GM12878 (cell line): ENCODE results near the gene FMNL2. TPM values are rescaled to one million over a fixed set of nuclear protein-coding genes. Genes with fewer than 3 reads are reported as not detected.

Experiments used
- ATAC-seq: fragments of 200-7000 bp; cut with Tn5 transposase; 3 replicates; pipeline ENCODE4 v1.9.1; 2020; ENCODE audit warnings: mild to moderate bottlenecking, moderate library complexity
- BruUV-seq: library from RNA; stranded (reverse); fragments of 400-500 nt; replicated peaks from 2 replicates; lab custom pipeline; 2021; lab: Mats Ljungman, UMichigan
- CTCF ChIA-PET: fragments of 300-600 bp; sonication (Branson Sonifier 250); formaldehyde crosslinking; extraction: SDS; loops from one replicate; lab custom pipeline; 2021; ENCODE audit warnings: inconsistent platforms; lab: Yijun Ruan, JAX
- POLR2A ChIA-PET: fragments of 350-600 bp; formaldehyde crosslinking; extraction: SDS; loops from one replicate; lab custom pipeline; 2021; ENCODE audit warnings: inconsistent platforms; lab: Charles Lee
- RAD21 ChIA-PET: fragments of 300-600 bp; sonication (Branson Sonifier 250); formaldehyde crosslinking; loops from one replicate; lab custom pipeline; 2023; ENCODE audit warnings: antibody characterized with exemption; ENCODE audit not compliant: unreplicated experiment; lab: Charles Lee
- SMC1A ChIA-PET: fragments of 300-600 bp; sonication (Branson Sonifier 250); formaldehyde crosslinking; loops from one replicate; lab custom pipeline; 2023; ENCODE audit not compliant: unreplicated experiment, uncharacterized antibody; lab: Charles Lee
- DNase-seq: peaks from one replicate; pipeline ENCODE4 v3.0.0-alpha.2; 2011; ENCODE audit warnings: low read depth, low spot score
- FAIRE-seq: peaks from 3 replicates; lab custom pipeline; 2011; peaks lifted over from hg19 to GRCh38; lab: Jason Lieb, UNC
- H2AFZ ChIP-seq: 2 replicates; pipeline ENCODE4 v1.6.0; 2011; ENCODE audit warnings: low read depth, low read length, control low read depth; ENCODE audit not compliant: control insufficient read depth
- H3K27ac ChIP-seq: 2 replicates; pipeline ENCODE4 v1.5.1; 2011; ENCODE audit warnings: control low read depth; ENCODE audit not compliant: control insufficient read depth, insufficient read depth
- H3K27me3 ChIP-seq, 2 experiments: replicated peaks in 1 of 2; 2 replicates each; pipeline versions ENCODE4 v1.6.0 to v1.6.1; 2011; ENCODE audit warnings: low read length in 1 of 2; ENCODE audit not compliant: control insufficient read depth in 2 of 2, insufficient read depth in 2 of 2
- H3K36me3 ChIP-seq, 2 experiments: 2 replicates each; pipeline ENCODE4 v1.5.1; 2011; ENCODE audit warnings: low read length in 1 of 2; ENCODE audit not compliant: control insufficient read depth in 2 of 2, insufficient read depth in 2 of 2
- H3K4me1 ChIP-seq: 2 replicates; pipeline ENCODE4 v1.6.1; 2011; ENCODE audit warnings: mild to moderate bottlenecking, low read length, moderate library complexity, mixed read lengths; ENCODE audit not compliant: control insufficient read depth, insufficient read depth
- H3K4me2 ChIP-seq: 2 replicates; pipeline ENCODE4 v1.6.0; 2011; ENCODE audit warnings: control low read depth; ENCODE audit not compliant: control insufficient read depth, insufficient read depth
- H3K4me3 ChIP-seq: fragments of 200-600 bp; sonication (generic); 2 replicates; pipeline ENCODE4 v1.5.1; 2016
- H3K79me2 ChIP-seq: 2 replicates; pipeline ENCODE4 v1.6.0; 2011; ENCODE audit warnings: low read length; ENCODE audit not compliant: control insufficient read depth, insufficient read depth
- H3K9ac ChIP-seq: 2 replicates; pipeline ENCODE4 v1.8.0; 2011; ENCODE audit warnings: low read length, control low read depth, mixed read lengths; ENCODE audit not compliant: control insufficient read depth, insufficient read depth
- H3K9me3 ChIP-seq: replicated peaks from 3 replicates; pipeline ENCODE4 v1.5.1; 2011; ENCODE audit warnings: mild to moderate bottlenecking, low read length; ENCODE audit not compliant: control insufficient read depth, insufficient read depth
- H4K20me1 ChIP-seq: 2 replicates; pipeline ENCODE4 v1.6.0; 2011; ENCODE audit not compliant: control insufficient read depth, insufficient read depth
- FOXK2 ChIP-seq: fragments of 450-650 bp; IDR thresholded peaks from 2 replicates; pipeline ENCODE4 v1.6.1; 2017; ENCODE audit warnings: mild to moderate bottlenecking, moderate library complexity
- HCFC1 ChIP-seq: fragments of 150-350 bp; IDR thresholded peaks from 2 replicates; pipeline ENCODE4 v1.6.1; 2014; ENCODE audit warnings: low read length
- KDM1A ChIP-seq: fragments of 200-600 bp; sonication (generic); IDR thresholded peaks from 2 replicates; pipeline ENCODE4 v1.6.1; 2016; ENCODE audit warnings: borderline replicate concordance
- POU2F2 ChIP-seq: IDR thresholded peaks from 3 replicates; pipeline ENCODE4 v1.6.1; 2011; ENCODE audit warnings: low read depth, mild to moderate bottlenecking, low read length, borderline replicate concordance
- RAD51 ChIP-seq: fragments of 450-650 bp; IDR thresholded peaks from 2 replicates; pipeline ENCODE4 v1.6.1; 2016; ENCODE audit warnings: moderate library complexity, mild to moderate bottlenecking, inconsistent platforms
- STAT3 ChIP-seq: IDR thresholded peaks from 2 replicates; pipeline ENCODE4 v1.6.1; 2011; ENCODE audit warnings: low read depth, low read length, improper control_type of control experiment
- TARDBP ChIP-seq: IDR thresholded peaks from 2 replicates; pipeline ENCODE4 v1.6.1; 2016; ENCODE audit warnings: borderline replicate concordance
- WRNIP1 ChIP-seq: IDR thresholded peaks from 2 replicates; pipeline ENCODE4 v1.6.1; 2011; ENCODE audit warnings: low read depth, low read length, improper control_type of control experiment, borderline replicate concordance
- ZNF384 ChIP-seq: IDR thresholded peaks from 2 replicates; pipeline ENCODE4 v1.6.1; 2012; ENCODE audit warnings: low read depth, mild to moderate bottlenecking, low read length, improper control_type of control experiment, borderline replicate concordance
- ZNF622 ChIP-seq: fragments of 450-650 bp; IDR thresholded peaks from 2 replicates; pipeline ENCODE4 v1.6.1; 2017; ENCODE audit warnings: mild to moderate bottlenecking, inconsistent platforms
- ZZZ3 ChIP-seq: IDR thresholded peaks from 2 replicates; pipeline ENCODE4 v1.6.1; 2011; ENCODE audit warnings: low read depth; ENCODE audit not compliant: control insufficient read depth, insufficient read length
- WGBS: methylation state at CpG from one replicate; pipeline ENCODE4 v1.1.6; 2016; ENCODE audit warnings: low lambda C conversion rate; ENCODE audit not compliant: insufficient replicate concordance, insufficient coverage; ENCODE audit errors: missing lambda C conversion rate; 5-methylcytosine and 5-hydroxymethylcytosine counted together
- in situ Hi-C: fragments of 300-500 bp; cut with MboI; formaldehyde crosslinking; loops from 9 replicates; pipeline ENCODE4 v1.14.3; 2018; ENCODE audit warnings: mixed read lengths
- intact Hi-C: fragments of 100-400 bp; cut with micrococcal nuclease; formaldehyde crosslinking; loops from one replicate; pipeline ENCODE4 v1.14.2; 2022; ENCODE audit not compliant: unreplicated experiment
- polyA plus RNA-seq, 11 experiments: library from polyadenylated mRNA; depleted of rRNA in 4 of 11; unstranded in 6 of 11; stranded (reverse) in 5 of 11; fragments of >200 nt; fragmentation: Nextera tagmentation in 4 of 11; fragmentation: Illumina TruSeq in 1 of 11; extraction: Ambion mirVana in 4 of 11; extraction: Trizol in 1 of 11; gene quantifications; 1 replicate in 1 of 11; 2 replicates in 10 of 11; pipeline versions ENCODE4 v1.2.1 to v1.2.3, GENCODE V29; 2011 to 2016; ENCODE audit warnings: inconsistent platforms in 2 of 11, missing spikeins in 2 of 11, low read depth in 1 of 11
- total RNA-seq, 4 experiments: library from RNA; depleted of rRNA in 3 of 4; stranded (reverse); fragments of >200 nt in 3 of 4; fragmentation: Illumina TruSeq in 1 of 4; extraction: Trizol in 1 of 4; gene quantifications; 2 replicates each; pipeline versions ENCODE4 v1.2.1 to v1.2.3, GENCODE V29; 2013 to 2021

The FMNL2 gene
- total and polyA plus RNA-seq, 10 of the 15 experiments (the other 5 are each of a cell fraction or from before 2014, with no cell fraction given), result 0.13 to 9.9 (median 0.35) TPM

GRCh38 chr2:152626911-152627339, 292.0 kb downstream of the FMNL2 start:
- Histone ChIP-seq H3K9me3 (no peaks in the 10 kb centered on the region), H3K4me3 (no peak overlapping the region), H3K4me1 (no peaks in the 10 kb centered on the region), H3K9ac (no peak overlapping the region), H3K79me2 (no peaks in the 10 kb centered on the region), H4K20me1 (no peaks in the 10 kb centered on the region), H2AFZ (no peak overlapping the region), H3K36me3 (no peaks in the 10 kb centered on the region), H3K4me2 (no peak overlapping the region)
- BruUV-seq, result no TSS peak
- no peak for DNase-seq
- no peak for ATAC-seq
- POLR2A ChIA-PET, result no interaction called here
- SMC1A ChIA-PET, result interaction anchor here (0.8 to 3.8 kb wide), 18 partner anchors 9 to 492 kb away, joined by 3 to 18 read pairs (median 4); partner anchors contain the start of gene STAM2
- WGBS, result 18% methylated on average over 4 of the region's 4 CpGs
- CTCF ChIA-PET, result interaction anchor here (0.8 to 5.9 kb wide), 15 partner anchors 9 to 590 kb away, joined by 3 to 25 read pairs (median 3); partner anchors contain the start of gene STAM2
- RAD21 ChIA-PET, result interaction anchor here (1.1 to 2.8 kb wide), 5 partner anchors 9 to 451 kb away, joined by 3 to 14 read pairs (median 6); partner anchors contain the start of gene STAM2
- in situ Hi-C loops (no loop called here), intact Hi-C loops (loop anchor here (1.0 to 5.0 kb wide), 2 partner anchors 70 to 451 kb away; no protein-coding TSS in a partner anchor)
- TF ChIP-seq HCFC1, result no peak
- TF ChIP-seq STAT3, result no peak
- no peak for TF ChIP-seq TARDBP
- no peak for TF ChIP-seq POU2F2
- no peak for TF ChIP-seq ZNF384
- no peak for TF ChIP-seq KDM1A
- no peak for TF ChIP-seq RAD51
- no peak for TF ChIP-seq ZNF622
- no peak for TF ChIP-seq ZZZ3
- TF ChIP-seq WRNIP1, result no peak
- no peak for TF ChIP-seq FOXK2
- TF ChIP-seq, all 136 proteins: peak for 0
- H3K27ac ChIP-seq, result no peak overlapping the region
- no peak for FAIRE-seq
- H3K27me3 ChIP-seq, result no peaks in the 10 kb centered on the region
